ENCODE data around the gene KCNT1.

KCNT1 gene

DNA sequence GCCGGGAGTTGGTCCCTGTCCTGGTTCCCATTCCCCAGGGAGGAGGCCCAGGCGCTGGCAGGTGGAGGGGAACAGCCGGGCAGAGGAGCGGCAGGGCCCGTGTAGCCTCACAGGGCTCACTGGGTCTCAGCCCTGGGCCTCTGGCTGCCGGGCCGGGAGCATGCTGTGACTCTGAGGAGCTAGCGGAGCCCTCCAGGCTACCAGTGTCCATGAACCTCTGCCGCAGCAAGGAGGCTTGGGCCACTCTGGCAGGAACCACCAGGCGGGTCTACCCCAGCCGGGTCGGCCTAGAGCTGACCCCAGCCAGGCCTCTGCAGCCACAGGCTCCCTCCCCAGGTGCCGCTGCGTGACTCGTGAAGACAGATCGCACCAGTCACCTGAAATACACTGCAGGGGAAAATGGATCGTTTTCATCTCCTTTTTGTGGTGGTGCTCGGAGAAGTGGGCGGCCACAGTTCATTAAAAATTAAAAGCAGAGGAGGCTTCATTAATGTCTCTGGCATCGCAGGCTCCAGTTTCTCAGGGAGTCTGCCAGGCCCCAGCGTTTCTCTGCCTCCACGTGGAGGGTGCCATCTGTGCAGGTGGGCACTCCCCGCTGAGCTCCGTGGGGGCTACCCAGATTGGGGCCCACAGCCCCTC is 43.8 kb downstream of the KCNT1 start:
- no peak for DNase-seq (ENCODE audit: low read depth, low spot score)

- no peak for DNase-seq (ENCODE audit: low read depth, low spot score)
Observed at GRCh38 chr9:135746565-135746964, 44.6 kb downstream of the KCNT1 start.

GRCh38 chr9:135747311-135747710 is 45.3 kb downstream of the KCNT1 start:
- DNase-seq (ENCODE audit: low read depth, low spot score): no peak

DNA sequence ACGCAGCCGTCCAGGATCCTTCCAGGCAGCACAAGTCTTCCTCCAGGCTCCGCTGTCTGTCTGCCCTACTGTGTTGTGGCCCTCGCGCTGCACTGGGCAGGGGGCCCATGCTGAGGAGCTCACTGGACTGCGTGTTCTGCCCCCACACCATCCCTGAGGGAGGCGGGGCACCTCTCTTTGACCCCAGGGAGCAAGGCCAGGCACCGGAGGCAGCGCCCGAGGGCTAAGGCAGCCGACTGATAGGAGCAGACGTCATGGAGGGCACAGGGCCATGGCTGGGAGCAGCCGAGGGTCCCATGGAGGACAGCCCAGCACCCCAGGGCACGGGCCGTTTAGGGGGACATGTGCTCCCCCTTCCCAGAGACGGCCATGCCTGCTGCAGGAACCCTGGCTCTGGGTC is 46.7 kb downstream of the KCNT1 start:
- DNase-seq (ENCODE audit: low read depth, low spot score): no peak

GRCh38 chr9:135749171-135750045 is 47.4 kb downstream of the KCNT1 start:
- DNase-seq (ENCODE audit: low read depth, low spot score): no peak

DNA sequence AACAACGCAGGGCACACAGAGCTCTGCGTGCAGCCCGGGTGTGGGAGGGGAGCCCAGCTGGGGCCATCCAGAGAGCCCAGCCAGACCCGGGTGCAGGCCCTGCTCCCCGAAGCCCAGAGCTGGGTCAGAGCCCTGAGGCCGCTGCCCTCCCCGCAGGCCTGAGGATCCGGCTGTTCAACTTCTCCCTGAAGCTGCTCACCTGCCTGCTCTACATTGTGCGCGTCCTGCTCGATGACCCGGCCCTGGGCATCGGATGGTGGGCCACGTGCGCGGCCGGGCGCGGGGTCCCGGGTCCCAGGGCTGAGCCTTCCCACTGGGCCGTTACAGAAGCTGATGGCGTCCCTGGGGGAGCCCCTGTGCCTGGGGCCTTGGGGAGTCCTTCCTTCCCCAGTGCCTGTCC is 48.8 kb downstream of the KCNT1 start:
- DNase-seq (ENCODE audit: low read depth, low spot score): no peak

- no peak for DNase-seq (ENCODE audit: low read depth, low spot score)
Observed at GRCh38 chr9:135751501-135751900, 49.5 kb downstream of the KCNT1 start.

DNA sequence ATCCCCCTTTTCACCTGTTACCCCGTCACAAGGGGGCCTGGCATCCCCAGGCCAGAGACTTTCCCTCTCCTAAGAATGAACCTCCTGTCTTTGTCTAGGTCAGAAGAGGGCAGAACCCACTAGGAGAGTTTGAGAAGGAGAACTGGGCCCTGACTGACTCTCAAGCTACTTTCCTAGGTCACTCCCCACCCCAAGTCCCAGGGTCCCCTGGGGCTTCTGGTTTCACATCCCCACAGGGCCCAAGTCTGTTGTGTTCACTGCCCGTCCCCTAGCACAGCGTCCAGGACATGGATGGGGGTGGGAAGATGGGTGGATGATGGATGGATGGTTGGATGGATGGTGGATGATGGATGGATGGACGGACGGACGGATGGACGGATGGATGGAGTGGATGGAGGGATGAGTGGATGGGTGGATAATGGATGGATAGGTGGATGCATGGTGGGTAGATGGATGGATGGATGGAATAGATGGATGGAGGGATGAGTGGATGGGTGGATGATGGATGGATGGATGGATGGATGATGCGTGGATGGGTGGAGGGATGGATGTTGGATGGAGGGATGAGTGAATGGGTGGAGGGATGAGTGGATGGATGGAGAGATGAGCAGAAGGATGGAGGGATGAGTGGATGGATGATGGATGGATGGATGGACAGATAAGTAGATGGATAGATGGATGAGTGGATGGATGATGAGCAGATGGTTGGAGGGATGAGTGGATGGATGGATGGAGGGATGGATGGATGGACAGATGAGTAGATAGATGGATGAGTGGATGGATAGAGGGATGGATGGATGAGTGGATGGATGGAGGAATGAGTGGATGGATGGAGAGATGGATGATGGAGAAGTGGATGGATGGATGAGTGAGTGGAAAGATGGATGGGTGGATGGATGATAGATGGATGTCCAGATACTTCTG is 50.6 kb downstream of the KCNT1 start:
- no peak for DNase-seq (ENCODE audit: low read depth, low spot score)

DNA sequence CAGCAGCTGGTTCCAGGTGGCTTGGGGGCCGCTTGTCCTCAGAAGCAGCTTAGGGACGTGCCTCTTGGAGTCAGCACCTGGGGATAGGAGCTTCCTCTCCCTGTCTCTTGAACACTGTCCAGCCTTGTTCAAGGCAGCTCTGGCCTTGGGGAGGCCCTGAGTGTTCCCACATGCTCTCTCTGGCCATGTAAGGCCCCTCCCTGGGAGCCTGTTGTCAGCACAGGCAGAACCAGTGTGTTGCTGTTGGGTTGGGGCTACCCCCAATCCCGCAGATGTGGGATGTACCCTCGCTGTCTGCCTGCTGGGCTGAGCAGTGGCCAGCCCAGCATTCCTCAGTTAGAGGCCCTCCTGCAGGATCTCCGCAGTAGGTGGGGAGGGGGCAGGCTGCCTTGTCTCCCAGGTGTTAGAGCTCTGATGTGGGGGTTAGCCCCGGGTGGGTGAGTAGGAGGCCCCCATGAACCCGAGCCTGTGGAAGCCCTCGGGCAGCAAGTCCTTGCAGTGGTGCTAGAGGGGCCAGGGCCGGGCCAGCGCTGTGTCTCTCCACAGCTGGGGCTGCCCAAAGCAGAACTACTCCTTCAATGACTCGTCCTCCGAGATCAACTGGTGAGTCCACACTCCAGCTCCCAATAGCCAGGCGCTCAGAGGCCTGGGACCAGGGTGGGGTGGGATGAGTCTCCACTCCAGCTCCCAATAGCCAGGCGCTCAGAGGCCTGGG is 51.6 kb downstream of the KCNT1 start:
- DNase-seq (ENCODE audit: low read depth, low spot score): no peak

DNA sequence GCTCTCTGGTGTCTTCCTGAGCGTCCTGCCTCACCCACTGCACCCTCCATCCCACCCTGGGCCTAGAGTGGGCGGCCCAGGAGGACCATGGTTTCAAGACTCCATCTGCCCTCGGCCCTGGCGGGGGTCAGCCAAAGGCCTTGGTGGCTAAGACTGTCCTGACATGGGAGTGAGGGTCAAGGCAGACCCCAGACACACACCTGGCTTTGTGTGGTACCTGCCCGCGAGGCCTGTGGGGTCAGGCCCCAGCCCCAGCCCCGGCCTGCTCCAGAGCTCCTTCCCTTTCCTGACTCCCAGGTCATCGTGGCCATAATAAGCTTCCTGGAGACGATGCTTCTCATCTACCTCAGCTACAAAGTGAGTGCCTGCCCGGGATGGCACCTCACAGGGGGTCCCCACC is 54.6 kb downstream of the KCNT1 start:
- no peak for DNase-seq (ENCODE audit: low read depth, low spot score)

DNA sequence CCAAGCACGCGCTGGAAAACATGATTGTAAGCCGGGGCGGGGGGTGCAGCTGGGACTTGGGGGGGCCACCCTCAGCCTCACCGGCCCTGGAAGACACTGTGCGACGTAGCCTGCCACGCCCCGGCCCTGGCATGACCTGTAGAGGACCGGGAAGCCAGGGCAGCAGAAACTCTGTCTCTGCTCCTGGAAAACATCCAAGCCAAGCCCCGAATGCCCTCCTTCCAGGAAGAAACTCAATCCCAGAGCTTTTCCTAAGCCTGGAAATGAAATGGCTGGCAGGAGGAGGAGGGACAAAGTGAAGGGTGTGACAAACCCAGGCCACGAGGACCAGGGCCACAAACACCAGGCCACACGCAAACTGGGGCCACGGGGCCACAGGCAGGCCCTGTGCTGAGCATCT is 55.4 kb downstream of the KCNT1 start:
- no peak for DNase-seq (ENCODE audit: low read depth, low spot score)

DNA sequence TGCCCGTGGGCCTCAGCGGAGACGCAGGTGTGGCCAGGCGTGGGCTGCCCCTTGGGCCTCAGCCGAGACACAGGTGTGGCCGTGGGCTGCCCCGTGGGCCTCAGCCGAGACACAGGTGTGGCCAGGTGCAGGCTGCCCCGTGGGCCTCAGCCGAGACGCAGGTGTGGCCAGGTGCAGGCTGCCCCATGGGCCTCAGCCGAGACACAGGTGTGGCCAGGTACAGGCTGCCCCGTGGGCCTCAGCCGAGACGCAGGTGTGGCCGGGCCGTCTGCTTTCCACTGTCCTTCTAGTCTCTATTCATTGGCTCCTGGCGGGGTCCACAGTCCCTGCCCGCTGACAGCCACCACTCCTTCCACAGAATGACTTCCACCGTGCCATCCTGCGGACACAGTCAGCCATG is 56.1 kb downstream of the KCNT1 start:
- DNase-seq (ENCODE audit: low read depth, low spot score): no peak

DNA sequence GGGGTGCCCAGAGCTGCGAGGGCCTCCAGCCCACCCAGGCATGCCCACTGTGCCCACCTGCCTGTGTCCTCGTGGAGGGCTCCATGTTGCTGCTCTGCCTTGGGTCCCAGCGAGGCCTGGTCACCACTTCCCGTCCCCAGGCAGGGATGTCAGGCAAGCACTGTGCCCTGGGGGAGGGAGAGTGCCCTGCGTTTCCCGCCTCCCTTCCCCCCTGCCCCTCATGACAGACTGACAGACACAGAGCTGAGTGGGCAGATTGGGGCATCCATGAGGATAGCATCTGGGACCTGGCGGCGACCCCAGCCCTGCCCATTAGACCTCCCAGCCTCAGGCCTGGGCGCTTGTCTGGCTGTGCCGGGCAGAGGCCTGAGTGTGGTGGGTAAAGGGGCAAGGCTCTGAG is 56.9 kb downstream of the KCNT1 start:
- DNase-seq (ENCODE audit: low read depth, low spot score): no peak

DNA sequence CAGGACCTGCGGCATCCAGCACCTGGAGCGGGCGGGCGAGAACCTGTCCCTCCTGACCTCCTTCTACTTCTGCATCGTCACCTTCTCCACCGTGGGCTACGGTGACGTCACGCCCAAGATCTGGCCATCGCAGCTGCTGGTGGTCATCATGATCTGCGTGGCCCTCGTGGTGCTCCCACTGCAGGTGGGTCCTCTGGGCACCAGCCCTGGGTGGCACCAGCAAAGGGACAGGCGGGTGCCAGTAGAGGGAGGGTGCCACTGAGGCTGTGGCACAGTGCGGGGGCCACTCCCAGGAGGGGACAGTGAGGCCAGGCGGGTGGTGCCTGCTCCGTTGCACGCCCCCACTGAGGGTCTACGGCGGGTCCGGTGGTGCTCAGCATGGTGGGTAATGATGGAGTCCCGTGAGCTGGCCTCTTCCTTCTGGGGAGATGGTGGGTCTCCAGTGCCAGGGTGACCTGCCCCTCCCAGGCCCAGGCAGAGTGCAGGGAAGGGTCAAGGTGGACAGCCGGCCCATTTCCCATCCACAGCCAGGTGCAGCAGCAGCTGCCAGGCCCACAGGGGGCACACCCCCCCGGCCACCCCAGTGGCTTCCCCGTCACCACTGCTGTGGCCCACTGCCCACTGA is 57.8 kb downstream of the KCNT1 start:
- no peak for DNase-seq (ENCODE audit: low read depth, low spot score)

GRCh38 chr9:135760465-135760864 is 58.5 kb downstream of the KCNT1 start:
- no peak for DNase-seq (ENCODE audit: low read depth, low spot score)

DNA sequence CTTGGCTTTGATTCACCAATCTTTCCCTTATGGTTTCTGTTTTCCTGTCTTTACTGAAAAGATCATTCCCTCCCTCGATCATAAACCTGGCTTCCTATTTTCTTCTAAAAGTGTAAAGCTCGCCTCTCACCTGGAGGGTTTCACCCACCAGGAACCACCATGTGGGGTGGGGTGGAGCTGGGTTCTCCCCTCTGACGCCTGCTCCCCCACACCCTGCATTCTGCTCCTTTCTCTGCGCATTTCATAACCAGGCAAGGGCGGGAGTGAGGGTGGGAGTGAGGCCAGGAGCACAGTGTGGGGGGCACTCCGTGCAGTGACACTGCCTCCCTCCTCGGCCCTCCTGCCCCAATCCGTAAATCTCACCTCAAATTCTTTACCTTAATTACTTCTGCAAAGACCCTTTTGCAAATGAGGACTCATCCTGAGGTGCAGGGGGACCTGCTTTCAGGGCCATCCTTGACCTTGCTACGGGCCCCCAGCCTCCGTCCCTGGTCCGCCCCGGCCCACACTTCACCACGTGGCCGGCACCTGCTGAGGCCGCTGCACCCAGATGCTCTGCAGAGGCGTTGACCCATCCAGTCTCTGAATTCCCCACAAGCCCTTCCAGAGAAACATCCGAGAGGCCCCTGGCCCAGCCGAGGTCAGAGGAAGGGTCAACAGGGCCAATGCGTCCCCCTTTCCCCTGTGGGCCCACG is 59.3 kb downstream of the KCNT1 start:
- no peak for DNase-seq (ENCODE audit: low read depth, low spot score)

- DNase-seq (ENCODE audit: low read depth, low spot score): no peak
Observed at GRCh38 chr9:135761845-135762168, 59.8 kb downstream of the KCNT1 start.

DNA sequence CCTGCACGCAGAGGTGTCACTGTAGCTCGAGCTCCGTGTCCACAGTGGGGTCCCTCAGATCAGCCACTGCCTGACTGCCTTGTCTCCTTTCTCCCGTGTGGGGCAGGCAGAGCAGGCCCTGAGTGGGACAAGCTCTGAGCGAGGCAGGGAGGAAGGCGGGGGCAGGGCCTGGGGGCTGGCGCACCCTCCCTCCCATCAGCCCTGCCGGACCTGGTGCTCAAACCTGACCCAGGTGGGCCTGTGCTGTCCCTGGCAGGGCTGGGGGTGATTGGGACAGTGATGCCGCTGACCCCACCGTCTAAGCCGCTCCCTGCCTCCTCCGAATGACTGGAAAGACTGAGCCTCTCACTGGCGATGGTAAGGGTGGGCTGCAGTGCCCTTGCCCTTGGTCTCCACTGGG is 60.9 kb downstream of the KCNT1 start:
- no peak for DNase-seq (ENCODE audit: low read depth, low spot score)

DNA sequence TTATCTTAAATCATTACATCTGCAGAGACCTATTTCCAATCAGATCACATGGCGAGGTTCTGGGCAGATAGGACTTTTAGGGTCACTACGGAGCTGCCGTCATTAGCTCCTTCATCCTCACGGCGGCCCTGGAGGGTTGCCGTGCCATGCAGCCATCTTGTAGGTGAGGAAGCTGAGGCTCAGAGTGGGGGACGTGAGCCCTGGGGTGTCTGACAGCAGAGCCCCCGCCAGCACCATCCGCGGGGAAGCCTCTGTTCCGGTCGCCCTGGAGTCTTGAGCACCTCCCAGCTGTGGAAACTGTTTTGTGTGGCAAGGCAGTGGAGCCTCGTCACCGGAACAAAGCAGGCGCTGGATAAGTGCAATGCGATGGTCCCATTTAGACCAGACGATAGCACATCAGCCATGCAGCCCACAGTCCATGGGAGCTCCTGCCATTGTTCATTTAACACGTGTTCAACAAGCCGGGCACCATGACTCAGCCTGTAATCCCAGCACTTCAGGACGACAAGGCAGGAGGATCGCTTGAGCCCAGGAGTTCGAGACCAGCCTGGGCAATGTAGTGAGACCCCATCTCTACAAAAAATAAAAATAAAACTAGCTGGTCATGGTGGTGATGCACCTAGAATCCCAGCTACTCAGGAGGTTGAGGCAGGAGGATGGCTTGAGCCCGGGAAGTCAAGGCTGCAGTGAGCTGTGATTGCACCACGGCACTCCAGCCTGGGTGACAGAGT is 61.9 kb downstream of the KCNT1 start:
- no peak for DNase-seq (ENCODE audit: low read depth, low spot score)

GRCh38 chr9:135764731-135765130 is 62.7 kb downstream of the KCNT1 start:
- DNase-seq (ENCODE audit: low read depth, low spot score): no peak
